GM23338 (cell line): ENCODE data around the gene TULP1. TPM values are rescaled to one million over a fixed set of nuclear protein-coding genes. Genes with fewer than 3 reads are reported as not detected.
A peak's percentile ranks its signal among the peaks of the same experiment; 100 is the strongest.

Experiments
- ATAC-seq: fragments of 200-7000 bp; cut with Tn5 transposase; 3 replicates; pipeline ENCODE4 v1.9.1; 2020
- DNase-seq: peaks from one replicate; pipeline ENCODE4 v3.0.0-alpha.2; 2015; ENCODE audit warnings: low spot score
- H2AFZ ChIP-seq: fragments of 200-600 bp; sonication (generic); 2 replicates; pipeline ENCODE4 v1.8.0; 2016; ENCODE audit warnings: antibody characterized with exemption, mild to moderate bottlenecking, moderate library complexity
- H3F3A ChIP-seq: fragments of 200-600 bp; sonication (generic); replicated peaks from 2 replicates; pipeline ENCODE4 v1.8.0; 2017; ENCODE audit warnings: antibody characterized with exemption, mixed run types, low read depth
- H3K27ac ChIP-seq: fragments of 200-600 bp; sonication (generic); 2 replicates; pipeline ENCODE4 v1.6.1; 2016; ENCODE audit warnings: low read depth
- H3K27me3 ChIP-seq: fragments of 200-600 bp; sonication (generic); 2 replicates; pipeline ENCODE4 v1.8.0; 2016; ENCODE audit warnings: mild to moderate bottlenecking, mixed run types, moderate library complexity; ENCODE audit not compliant: insufficient read depth
- H3K36me3 ChIP-seq: fragments of 200-600 bp; sonication (generic); 2 replicates; pipeline ENCODE4 v1.8.0; 2016; ENCODE audit warnings: mild to moderate bottlenecking; ENCODE audit not compliant: insufficient read depth
- H3K4me1 ChIP-seq: fragments of 200-600 bp; sonication (generic); 2 replicates; pipeline ENCODE4 v1.8.0; 2016; ENCODE audit warnings: mild to moderate bottlenecking, moderate library complexity; ENCODE audit not compliant: insufficient read depth
- H3K4me2 ChIP-seq: fragments of 200-600 bp; sonication (generic); 2 replicates; pipeline ENCODE4 v1.7.1; 2017; ENCODE audit warnings: mixed run types
- H3K4me3 ChIP-seq: fragments of 200-600 bp; sonication (generic); 2 replicates; pipeline ENCODE4 v1.6.1; 2016; ENCODE audit warnings: mixed run types
- H3K79me2 ChIP-seq: fragments of 200-600 bp; sonication (generic); replicated peaks from 2 replicates; pipeline ENCODE4 v1.8.0; 2017; ENCODE audit warnings: mild to moderate bottlenecking; ENCODE audit not compliant: insufficient read depth
- H3K9me2 ChIP-seq: fragments of 200-600 bp; sonication (generic); 2 replicates; pipeline ENCODE4 v1.8.0; 2017; ENCODE audit not compliant: insufficient read depth
- H4K20me1 ChIP-seq: fragments of 200-600 bp; sonication (generic); replicated peaks from 2 replicates; pipeline ENCODE4 v1.8.0; 2017; ENCODE audit warnings: mild to moderate bottlenecking; ENCODE audit not compliant: insufficient read depth
- H3K27ac Mint-ChIP-seq: 2 replicates; pipeline ENCODE4 v1.8.0; 2020; ENCODE audit warnings: inconsistent platforms, mild to moderate bottlenecking, moderate library complexity, mixed read lengths
- H3K27me3 Mint-ChIP-seq: 3 replicates; pipeline ENCODE4 v1.8.0; 2022; ENCODE audit warnings: low read depth, mild to moderate bottlenecking, moderate library complexity, mixed read lengths, inconsistent platforms; ENCODE audit not compliant: insufficient read depth, poor library complexity
- H3K36me3 Mint-ChIP-seq: 3 replicates; pipeline ENCODE4 v1.8.0; 2021; ENCODE audit warnings: low read depth, mild to moderate bottlenecking, inconsistent platforms, moderate library complexity, mixed read lengths
- H3K4me1 Mint-ChIP-seq: 3 replicates; pipeline ENCODE4 v1.8.0; 2020; ENCODE audit warnings: mild to moderate bottlenecking, inconsistent platforms, mixed read lengths
- H3K4me3 Mint-ChIP-seq: 3 replicates; pipeline ENCODE4 v1.8.0; 2021; ENCODE audit warnings: moderate library complexity, mild to moderate bottlenecking, inconsistent platforms, mixed read lengths
- H3K9me3 Mint-ChIP-seq: 3 replicates; pipeline ENCODE4 v1.8.0; 2020; ENCODE audit warnings: moderate library complexity, mild to moderate bottlenecking, inconsistent platforms, mixed read lengths
- EZH2phosphoT487 ChIP-seq: fragments of 200-600 bp; sonication (generic); IDR thresholded peaks from one replicate; pipeline ENCODE4 v1.8.1; 2018; ENCODE audit warnings: antibody characterized with exemption; ENCODE audit not compliant: unreplicated experiment
- NANOG ChIP-seq: IDR thresholded peaks from 2 replicates; pipeline ENCODE4 v1.6.1; 2016; ENCODE audit warnings: antibody characterized with exemption, borderline replicate concordance
- polyA plus RNA-seq: library from polyadenylated mRNA; unstranded; fragments of >200 nt; fragmentation: Nextera tagmentation; extraction: Ambion mirVana; gene quantifications from 2 replicates; pipeline ENCODE4 v1.2.1, GENCODE V29; 2016
- total RNA-seq: library from RNA; depleted of rRNA; stranded (reverse); fragments of >200 nt; shearing (Covaris generic); gene quantifications from 2 replicates; pipeline ENCODE4 v1.2.3, GENCODE V29; 2014
- TF ChIP-seq, protein P1 (sequence below): fragments of 250-450 bp; sonication (Bioruptor Pico); IDR thresholded peaks from 2 replicates; pipeline ENCODE4 v1.5.0; 2020; ENCODE audit warnings: mild to moderate bottlenecking, moderate library complexity
- TF ChIP-seq, protein P2 (sequence below): IDR thresholded peaks from one replicate; pipeline ENCODE4 v1.6.1; 2018; ENCODE audit warnings: antibody characterized with exemption; ENCODE audit not compliant: unreplicated experiment

TULP1 gene
- total and polyA plus RNA-seq, 2 experiments from 2014 or later, result 3.0 to 3.8 TPM

DNA sequence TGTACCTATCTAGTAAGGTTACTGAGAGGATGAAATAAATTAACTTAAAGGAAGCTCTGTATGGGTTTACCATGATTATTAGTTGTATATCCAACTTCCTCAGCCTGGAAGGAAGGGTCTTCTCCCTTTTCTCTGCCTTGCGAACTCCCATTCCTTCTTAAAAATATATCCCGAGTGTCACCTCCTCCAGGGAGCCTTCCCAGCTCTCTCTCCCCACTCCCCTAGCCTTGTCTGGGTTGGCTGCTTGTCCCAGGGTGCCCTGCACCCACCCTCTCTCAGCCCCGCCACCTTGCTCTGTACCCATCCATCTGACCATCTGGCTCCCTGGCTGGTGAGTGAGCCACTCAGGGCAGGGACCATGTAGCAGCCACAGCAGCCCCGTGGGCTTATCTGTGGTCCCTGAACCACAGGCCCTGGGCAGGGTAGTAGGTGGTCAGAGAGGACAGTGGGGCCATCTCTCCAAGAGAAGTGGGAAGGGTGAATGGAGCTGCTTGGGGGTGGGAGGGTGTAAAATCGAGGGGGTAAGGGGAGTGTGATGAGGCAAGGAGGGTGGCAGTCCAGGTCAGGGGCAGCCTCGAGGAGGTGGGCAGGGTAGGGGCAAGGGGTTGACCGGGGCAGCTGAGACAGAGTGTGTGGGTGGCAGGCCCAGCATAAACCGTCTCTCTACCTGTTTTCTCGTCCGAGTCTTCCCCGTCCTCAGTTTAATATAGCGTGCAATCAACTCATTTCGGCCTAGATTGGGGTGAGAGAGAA is 28.6 kb downstream of the TULP1 start:
- Mint-ChIP-seq H3K4me3 (peak overlapping the region; percentile 10; the same call in 1 of the 3 replicates), H3K4me1 (peaks cover 40% of the 10 kb centered on the region), H3K27me3 (peaks cover 19% of the 10 kb centered on the region), H3K27ac (peak overlapping the region; percentile 99), H3K36me3 (peaks cover 17% of the 10 kb centered on the region), H3K9me3 (no peaks in the 10 kb centered on the region; the same call in 2 of the 3 replicates)
- TF ChIP-seq NANOG, result no peak
- no peak for TF ChIP-seq EZH2phosphoT487
- Histone ChIP-seq H3F3A (peaks cover 21% of the 10 kb centered on the region), H3K9me2 (no peaks in the 10 kb centered on the region), H3K4me2 (peak overlapping the region; percentile 98), H2AFZ (no peak overlapping the region), H3K4me3 (no peak overlapping the region), H3K36me3 (0 out of 2 replicates have a peak, but pooled peaks cover 6% of the 10 kb centered on the region), H3K27ac (peak overlapping the region; percentile 100), H4K20me1 (0 out of 2 replicates have a peak, but pooled peaks cover 3% of the 10 kb centered on the region), H3K79me2 (peaks cover 27% of the 10 kb centered on the region), H3K27me3 (no peaks in the 10 kb centered on the region), H3K4me1 (peaks cover 44% of the 10 kb centered on the region)
- ATAC-seq (no peak), DNase-seq (no peak)

DNA sequence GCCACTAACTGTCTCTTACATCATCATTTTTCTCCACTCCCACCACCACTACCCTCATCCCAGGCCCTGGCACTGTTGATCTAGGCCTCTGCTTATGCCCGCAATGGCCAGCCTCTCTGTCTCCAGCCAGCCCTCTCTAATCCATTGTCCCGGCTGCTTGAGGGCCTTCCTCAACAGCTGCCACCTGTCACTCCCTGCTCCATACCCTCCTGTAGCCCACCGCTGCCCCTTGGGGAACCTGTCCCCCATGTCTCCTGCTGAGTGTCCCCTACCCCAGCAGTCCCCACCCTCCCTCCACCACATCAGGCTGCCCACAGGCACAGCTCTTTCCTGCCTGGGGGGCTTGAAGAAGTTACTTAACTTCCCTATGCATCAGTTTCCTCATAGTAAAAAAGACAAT is 29.2 kb downstream of the TULP1 start:
- no peaks in the 10 kb centered on the region for H3K27me3 ChIP-seq
- DNase-seq (no peak), ATAC-seq (no peak)
- Mint-ChIP-seq H3K9me3 (no peaks in the 10 kb centered on the region; the same call in 2 of the 3 replicates), H3K27ac (0 out of 2 replicates have a peak overlapping the region, but pooled peaks have one; percentile 55), H3K27me3 (peaks cover 19% of the 10 kb centered on the region), H3K36me3 (peaks cover 22% of the 10 kb centered on the region), H3K4me3 (no peak overlapping the region), H3K4me1 (peaks cover 37% of the 10 kb centered on the region)
- H3K79me2 ChIP-seq, result peaks cover 21% of the 10 kb centered on the region
- H4K20me1 ChIP-seq, result 0 out of 2 replicates have a peak, but pooled peaks cover 3% of the 10 kb centered on the region
- peaks cover 38% of the 10 kb centered on the region for H3K4me1 ChIP-seq
- H3F3A ChIP-seq, result peaks cover 17% of the 10 kb centered on the region
- H3K9me2 ChIP-seq, result no peaks in the 10 kb centered on the region
- H3K27ac ChIP-seq, result no peak overlapping the region
- H3K36me3 ChIP-seq, result 0 out of 2 replicates have a peak, but pooled peaks cover 6% of the 10 kb centered on the region
- no peak overlapping the region for H2AFZ ChIP-seq
- no peak overlapping the region for H3K4me3 ChIP-seq
- TF ChIP-seq, protein P1, sequence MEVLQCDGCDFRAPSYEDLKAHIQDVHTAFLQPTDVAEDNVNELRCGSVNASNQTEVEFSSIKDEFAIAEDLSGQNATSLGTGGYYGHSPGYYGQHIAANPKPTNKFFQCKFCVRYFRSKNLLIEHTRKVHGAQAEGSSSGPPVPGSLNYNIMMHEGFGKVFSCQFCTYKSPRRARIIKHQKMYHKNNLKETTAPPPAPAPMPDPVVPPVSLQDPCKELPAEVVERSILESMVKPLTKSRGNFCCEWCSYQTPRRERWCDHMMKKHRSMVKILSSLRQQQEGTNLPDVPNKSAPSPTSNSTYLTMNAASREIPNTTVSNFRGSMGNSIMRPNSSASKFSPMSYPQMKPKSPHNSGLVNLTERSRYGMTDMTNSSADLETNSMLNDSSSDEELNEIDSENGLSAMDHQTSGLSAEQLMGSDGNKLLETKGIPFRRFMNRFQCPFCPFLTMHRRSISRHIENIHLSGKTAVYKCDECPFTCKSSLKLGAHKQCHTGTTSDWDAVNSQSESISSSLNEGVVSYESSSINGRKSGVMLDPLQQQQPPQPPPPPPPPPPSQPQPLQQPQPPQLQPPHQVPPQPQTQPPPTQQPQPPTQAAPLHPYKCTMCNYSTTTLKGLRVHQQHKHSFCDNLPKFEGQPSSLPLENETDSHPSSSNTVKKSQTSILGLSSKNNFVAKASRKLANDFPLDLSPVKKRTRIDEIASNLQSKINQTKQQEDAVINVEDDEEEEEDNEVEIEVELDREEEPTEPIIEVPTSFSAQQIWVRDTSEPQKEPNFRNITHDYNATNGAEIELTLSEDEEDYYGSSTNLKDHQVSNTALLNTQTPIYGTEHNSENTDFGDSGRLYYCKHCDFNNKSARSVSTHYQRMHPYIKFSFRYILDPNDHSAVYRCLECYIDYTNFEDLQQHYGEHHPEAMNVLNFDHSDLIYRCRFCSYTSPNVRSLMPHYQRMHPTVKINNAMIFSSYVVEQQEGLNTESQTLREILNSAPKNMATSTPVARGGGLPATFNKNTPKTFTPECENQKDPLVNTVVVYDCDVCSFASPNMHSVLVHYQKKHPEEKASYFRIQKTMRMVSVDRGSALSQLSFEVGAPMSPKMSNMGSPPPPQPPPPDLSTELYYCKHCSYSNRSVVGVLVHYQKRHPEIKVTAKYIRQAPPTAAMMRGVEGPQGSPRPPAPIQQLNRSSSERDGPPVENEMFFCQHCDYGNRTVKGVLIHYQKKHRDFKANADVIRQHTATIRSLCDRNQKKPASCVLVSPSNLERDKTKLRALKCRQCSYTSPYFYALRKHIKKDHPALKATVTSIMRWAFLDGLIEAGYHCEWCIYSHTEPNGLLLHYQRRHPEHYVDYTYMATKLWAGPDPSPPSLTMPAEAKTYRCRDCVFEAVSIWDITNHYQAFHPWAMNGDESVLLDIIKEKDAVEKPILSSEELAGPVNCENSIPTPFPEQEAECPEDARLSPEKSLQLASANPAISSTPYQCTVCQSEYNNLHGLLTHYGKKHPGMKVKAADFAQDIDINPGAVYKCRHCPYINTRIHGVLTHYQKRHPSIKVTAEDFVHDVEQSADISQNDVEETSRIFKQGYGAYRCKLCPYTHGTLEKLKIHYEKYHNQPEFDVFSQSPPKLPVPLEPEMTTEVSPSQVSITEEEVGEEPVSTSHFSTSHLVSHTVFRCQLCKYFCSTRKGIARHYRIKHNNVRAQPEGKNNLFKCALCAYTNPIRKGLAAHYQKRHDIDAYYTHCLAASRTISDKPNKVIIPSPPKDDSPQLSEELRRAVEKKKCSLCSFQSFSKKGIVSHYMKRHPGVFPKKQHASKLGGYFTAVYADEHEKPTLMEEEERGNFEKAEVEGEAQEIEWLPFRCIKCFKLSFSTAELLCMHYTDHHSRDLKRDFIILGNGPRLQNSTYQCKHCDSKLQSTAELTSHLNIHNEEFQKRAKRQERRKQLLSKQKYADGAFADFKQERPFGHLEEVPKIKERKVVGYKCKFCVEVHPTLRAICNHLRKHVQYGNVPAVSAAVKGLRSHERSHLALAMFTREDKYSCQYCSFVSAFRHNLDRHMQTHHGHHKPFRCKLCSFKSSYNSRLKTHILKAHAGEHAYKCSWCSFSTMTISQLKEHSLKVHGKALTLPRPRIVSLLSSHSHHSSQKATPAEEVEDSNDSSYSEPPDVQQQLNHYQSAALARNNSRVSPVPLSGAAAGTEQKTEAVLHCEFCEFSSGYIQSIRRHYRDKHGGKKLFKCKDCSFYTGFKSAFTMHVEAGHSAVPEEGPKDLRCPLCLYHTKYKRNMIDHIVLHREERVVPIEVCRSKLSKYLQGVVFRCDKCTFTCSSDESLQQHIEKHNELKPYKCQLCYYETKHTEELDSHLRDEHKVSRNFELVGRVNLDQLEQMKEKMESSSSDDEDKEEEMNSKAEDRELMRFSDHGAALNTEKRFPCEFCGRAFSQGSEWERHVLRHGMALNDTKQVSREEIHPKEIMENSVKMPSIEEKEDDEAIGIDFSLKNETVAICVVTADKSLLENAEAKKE (CRISPR knock-in tag), result no peak
- TF ChIP-seq, protein P2, sequence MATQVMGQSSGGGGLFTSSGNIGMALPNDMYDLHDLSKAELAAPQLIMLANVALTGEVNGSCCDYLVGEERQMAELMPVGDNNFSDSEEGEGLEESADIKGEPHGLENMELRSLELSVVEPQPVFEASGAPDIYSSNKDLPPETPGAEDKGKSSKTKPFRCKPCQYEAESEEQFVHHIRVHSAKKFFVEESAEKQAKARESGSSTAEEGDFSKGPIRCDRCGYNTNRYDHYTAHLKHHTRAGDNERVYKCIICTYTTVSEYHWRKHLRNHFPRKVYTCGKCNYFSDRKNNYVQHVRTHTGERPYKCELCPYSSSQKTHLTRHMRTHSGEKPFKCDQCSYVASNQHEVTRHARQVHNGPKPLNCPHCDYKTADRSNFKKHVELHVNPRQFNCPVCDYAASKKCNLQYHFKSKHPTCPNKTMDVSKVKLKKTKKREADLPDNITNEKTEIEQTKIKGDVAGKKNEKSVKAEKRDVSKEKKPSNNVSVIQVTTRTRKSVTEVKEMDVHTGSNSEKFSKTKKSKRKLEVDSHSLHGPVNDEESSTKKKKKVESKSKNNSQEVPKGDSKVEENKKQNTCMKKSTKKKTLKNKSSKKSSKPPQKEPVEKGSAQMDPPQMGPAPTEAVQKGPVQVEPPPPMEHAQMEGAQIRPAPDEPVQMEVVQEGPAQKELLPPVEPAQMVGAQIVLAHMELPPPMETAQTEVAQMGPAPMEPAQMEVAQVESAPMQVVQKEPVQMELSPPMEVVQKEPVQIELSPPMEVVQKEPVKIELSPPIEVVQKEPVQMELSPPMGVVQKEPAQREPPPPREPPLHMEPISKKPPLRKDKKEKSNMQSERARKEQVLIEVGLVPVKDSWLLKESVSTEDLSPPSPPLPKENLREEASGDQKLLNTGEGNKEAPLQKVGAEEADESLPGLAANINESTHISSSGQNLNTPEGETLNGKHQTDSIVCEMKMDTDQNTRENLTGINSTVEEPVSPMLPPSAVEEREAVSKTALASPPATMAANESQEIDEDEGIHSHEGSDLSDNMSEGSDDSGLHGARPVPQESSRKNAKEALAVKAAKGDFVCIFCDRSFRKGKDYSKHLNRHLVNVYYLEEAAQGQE, result no peak
- H3K4me2 ChIP-seq, result no peak overlapping the region
